Mesodermal cell (in vitro differentiated cells): Measurements from ENCODE around the gene PRM3.

Experiments
- H3K27ac ChIP-seq: 2 replicates; pipeline ENCODE4 v1.7.0; 2013; ENCODE audit warnings: mild to moderate bottlenecking, low read depth, low read length, moderate library complexity; ENCODE audit not compliant: severe bottlenecking
- H3K36me3 ChIP-seq: 2 replicates; pipeline ENCODE4 v1.7.1; 2013; ENCODE audit warnings: mild to moderate bottlenecking, low read length, moderate library complexity; ENCODE audit not compliant: control insufficient read depth, insufficient read depth
- H3K4me1 ChIP-seq: one replicate; pipeline ENCODE4 v1.7.1; 2013; ENCODE audit warnings: mild to moderate bottlenecking, low read length; ENCODE audit not compliant: insufficient read depth, control insufficient read depth, poor library complexity, severe bottlenecking
- H3K4me3 ChIP-seq: 2 replicates; pipeline ENCODE4 v1.7.0; 2013; ENCODE audit warnings: low read length, control low read depth, mild to moderate bottlenecking; ENCODE audit not compliant: insufficient read depth, poor library complexity, severe bottlenecking; ENCODE audit errors: extremely low read depth
- H3K9me3 ChIP-seq: 2 replicates; pipeline ENCODE4 v1.7.1; 2013; ENCODE audit warnings: mild to moderate bottlenecking, low read length, moderate library complexity; ENCODE audit not compliant: control insufficient read depth
- WGBS, 2 experiments: methylation state at CpG; one replicate each; pipeline ENCODE4 v1.1.5; 2013; ENCODE audit warnings: missing lambda C conversion rate in 2 of 2; ENCODE audit not compliant: insufficient coverage in 2 of 2; 5-methylcytosine and 5-hydroxymethylcytosine counted together

The PRM3 gene

DNA sequence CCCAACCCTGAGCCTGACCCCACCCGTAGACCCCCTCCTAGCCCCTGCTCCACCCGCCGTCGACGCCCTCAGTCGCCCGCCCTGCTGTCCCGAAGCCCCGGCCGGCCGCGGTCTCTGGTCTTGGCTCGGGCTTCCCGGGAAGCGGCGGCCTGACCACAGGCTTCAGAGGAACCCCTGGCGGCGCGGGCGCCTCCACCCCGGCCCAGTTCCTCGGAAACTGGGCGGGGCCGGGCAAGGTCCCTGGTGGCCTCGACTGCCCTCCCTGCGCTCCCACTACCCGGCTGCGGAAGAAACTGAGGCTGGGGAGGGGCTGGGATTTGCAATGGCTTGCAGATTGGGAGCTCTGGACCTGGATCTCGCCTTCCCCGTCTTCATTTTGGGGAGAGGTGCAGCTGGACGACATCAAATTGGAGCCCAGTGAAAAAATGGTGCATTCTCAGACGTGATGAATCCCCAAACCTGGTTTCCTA, 16.7 kb downstream of the PRM3 start:
- H3K4me3 ChIP-seq, result peak overlapping the region; percentile 70
- H3K9me3 ChIP-seq, result no peaks in the 10 kb centered on the region
- H3K27ac ChIP-seq, result peak overlapping the region; percentile 81
- peaks cover 12% of the 10 kb centered on the region for H3K4me1 ChIP-seq
- H3K36me3 ChIP-seq, result peaks cover 10% of the 10 kb centered on the region
- 2 to 3% methylated on average over 24 to 30 of the region's 32 CpGs for WGBS, 2 experiments

DNA sequence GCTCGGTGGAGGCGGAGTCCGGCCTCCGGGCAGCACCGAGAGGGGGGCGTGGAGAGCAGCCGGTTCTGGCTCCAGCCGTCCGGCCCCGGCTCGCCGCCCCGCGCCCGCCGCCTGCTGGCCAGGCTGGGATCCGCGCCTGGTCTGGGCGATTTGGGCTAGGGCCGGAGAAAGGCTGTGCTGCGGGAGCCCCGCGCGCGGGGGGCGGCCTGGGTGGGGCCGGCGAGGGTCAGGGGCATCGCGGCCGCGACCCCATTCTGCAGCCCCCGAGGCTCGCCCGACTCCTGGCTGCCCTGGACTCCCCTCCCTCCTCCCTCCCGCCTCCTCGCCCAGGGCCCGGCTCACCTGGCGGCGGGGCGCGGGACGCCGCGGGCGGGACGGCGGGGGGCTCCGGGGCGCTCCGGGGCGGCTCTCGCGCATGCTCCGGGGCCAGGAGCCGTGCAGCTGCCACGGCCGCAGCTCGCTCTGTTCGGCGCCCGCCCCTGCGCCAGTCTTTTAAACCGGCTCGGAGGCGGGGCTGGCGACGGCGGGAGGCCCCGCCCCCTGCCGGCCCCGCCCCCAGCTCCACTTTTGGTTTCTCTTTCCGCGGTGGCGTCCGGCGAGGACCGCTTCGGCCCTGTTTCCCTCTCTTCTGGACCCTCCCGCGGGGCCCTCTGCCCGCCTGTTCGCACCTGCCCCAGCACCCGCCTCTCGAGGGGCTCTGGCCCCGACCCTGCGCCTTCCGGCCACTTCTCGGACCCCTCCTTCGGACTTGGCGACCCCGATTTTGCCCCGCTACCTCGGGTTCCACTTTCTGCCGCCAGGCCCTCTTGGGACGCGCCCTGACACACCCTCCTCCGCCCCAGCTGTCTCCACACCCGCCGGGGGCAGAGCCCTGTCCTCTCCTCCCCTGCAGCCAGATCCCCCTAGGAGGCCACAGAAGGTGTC, 17.4 kb downstream of the PRM3 start, which contains the start of gene SOCS1:
Gene SOCS1, minus strand, starts transcription at position 468 of the 924 bp plus-strand sequence. CDS start 726 bp downstream, outside the sequence.
- WGBS, 2 experiments, result 0% methylated on average over 65 to 77 of the region's 100 CpGs
- peak within 1 kb of the TSS; percentile 81 for H3K27ac ChIP-seq
- peaks cover 12% of the 10 kb centered on the region for H3K4me1 ChIP-seq
- H3K4me3 ChIP-seq, result peak within 1 kb of the TSS; percentile 70
- no peaks in the 10 kb centered on the region for H3K9me3 ChIP-seq
- H3K36me3 ChIP-seq, result peaks cover 10% of the 10 kb centered on the region

DNA sequence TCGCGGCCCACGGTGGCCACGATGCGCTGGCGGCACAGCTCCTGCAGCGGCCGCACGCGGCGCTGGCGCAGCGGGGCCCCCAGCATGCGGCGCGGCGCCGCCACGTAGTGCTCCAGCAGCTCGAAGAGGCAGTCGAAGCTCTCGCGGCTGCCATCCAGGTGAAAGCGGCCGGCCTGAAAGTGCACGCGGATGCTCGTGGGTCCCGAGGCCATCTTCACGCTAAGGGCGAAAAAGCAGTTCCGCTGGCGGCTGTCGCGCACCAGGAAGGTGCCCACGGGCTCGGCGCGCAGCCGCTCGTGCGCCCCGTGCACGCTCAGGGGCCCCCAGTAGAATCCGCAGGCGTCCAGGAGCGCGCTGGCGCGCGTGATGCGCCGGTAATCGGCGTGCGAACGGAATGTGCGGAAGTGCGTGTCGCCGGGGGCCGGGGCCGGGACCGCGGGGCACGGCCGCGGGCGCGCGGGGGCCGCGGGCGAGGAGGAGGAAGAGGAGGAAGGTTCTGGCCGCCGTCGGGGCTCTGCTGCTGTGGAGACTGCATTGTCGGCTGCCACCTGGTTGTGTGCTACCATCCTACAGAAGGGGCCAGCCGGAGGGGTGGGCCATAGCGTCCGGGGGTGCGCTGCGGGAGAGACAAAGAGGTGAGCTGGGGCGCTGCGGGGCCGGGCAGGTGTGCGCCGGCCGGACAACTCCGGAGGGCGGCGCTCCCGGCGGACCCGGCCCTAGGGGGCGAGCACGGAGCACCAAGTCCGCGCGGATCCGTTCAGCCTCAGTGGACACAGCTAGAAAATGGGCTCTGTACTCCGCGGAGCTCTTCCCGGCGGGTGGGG, 18.3 kb downstream of the PRM3 start:
- Histone ChIP-seq H3K9me3 (no peaks in the 10 kb centered on the region), H3K4me1 (peaks cover 12% of the 10 kb centered on the region), H3K27ac (peak overlapping the region; percentile 71), H3K36me3 (peaks cover 10% of the 10 kb centered on the region), H3K4me3 (peak overlapping the region; percentile 70)
- 1% methylated on average over 65 to 103 of the region's 105 CpGs for WGBS, 2 experiments

DNA sequence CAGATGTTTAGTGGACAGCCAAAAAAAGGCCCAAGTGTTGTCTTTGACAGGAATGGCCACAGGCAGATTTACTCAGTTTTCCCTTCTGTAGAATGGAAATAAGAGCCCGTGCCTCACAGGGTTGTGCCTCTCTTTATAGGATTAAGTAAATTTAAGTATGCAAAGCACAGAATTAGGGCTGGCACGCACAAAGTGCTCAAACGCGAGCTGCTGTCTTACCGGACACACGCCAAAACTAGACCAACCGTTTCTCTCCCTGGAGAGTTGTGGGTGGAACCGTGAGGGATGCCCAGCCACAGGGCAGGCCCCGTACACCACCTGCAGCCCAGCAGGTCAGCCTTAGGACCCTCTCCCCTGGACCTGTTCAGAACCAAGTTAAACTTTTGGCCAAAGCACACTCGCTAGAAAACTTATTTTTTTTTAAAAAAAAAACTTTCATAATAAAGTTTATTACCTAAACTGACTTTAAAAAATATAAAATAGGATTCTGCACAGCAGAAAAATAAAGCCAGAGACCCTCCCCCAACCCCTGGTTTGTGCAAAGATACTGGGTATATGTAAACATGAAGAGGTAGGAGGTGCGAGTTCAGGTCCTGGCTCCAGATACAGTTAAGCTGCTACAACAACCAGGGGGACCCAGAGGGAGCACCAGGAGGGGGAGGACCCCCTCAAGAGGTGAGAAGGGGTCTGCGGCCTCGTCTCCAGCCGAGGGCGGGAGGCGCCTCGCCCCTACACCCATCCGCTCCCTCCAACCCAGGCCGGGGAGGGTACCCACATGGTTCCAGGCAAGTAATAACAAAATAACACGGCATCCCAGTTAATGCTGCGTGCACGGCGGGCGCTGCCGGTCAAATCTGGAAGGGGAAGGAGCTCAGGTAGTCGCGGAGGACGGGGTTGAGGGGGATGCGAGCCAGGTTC, 19.2 kb downstream of the PRM3 start:
- Histone ChIP-seq H3K4me3 (peak overlapping the region; percentile 70), H3K4me1 (peaks cover 12% of the 10 kb centered on the region), H3K9me3 (no peaks in the 10 kb centered on the region), H3K36me3 (peaks cover 10% of the 10 kb centered on the region), H3K27ac (no peak overlapping the region)
- 36 to 51% methylated on average over 16 to 19 of the region's 29 CpGs for WGBS, 2 experiments

DNA sequence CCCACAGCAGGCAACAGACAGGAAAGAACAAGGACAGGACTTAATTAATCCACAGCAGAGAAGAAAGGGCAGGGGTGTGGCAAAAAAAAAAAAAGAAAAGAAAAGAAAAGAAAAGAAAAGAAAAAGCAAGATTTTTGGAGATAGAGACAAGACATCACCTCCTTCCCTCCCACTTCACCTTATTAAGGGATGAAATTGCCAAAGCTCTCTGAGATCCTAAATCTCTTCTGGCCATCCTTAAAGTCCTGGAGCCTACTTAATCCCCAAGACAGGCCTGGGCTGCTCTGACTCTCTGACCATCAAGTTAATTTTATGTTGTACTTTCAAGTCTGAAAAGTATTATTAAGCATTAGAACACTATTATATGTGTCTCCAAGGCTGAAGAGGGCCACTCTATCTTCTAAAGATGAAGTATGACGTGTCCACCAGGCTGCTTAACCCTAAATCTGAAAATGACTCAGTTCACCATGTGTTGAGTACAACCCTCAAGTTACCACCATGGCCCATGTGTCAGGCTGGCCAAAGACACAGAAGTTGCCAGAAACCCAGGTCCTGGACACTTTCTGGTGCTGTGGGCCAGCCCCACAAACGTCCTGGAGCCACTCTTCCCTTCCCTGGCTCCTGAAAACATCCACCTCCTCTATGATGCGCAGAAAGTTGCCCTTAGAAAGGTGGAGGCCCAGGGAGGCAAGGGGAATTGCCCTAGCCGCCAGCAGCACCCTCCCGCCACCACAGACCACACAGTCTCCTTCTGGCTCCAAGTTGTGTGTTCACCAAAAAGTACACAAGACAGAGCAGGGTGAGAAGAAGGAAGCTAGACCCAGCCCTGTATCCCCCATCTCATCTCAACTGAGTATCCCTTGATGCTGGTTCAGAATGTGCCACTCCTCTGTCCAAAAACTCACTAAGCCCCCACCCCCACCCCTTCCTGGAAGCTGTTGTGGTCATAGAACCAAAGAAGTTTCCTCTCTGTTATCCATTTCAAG, 20.1 kb downstream of the PRM3 start:
- Histone ChIP-seq H3K9me3 (no peaks in the 10 kb centered on the region), H3K4me3 (peak overlapping the region; percentile 70), H3K27ac (no peak overlapping the region), H3K4me1 (peaks cover 12% of the 10 kb centered on the region), H3K36me3 (peaks cover 10% of the 10 kb centered on the region)
- 68 to 88% methylated on average over 1 to 4 of the region's 5 CpGs for WGBS, 2 experiments

DNA sequence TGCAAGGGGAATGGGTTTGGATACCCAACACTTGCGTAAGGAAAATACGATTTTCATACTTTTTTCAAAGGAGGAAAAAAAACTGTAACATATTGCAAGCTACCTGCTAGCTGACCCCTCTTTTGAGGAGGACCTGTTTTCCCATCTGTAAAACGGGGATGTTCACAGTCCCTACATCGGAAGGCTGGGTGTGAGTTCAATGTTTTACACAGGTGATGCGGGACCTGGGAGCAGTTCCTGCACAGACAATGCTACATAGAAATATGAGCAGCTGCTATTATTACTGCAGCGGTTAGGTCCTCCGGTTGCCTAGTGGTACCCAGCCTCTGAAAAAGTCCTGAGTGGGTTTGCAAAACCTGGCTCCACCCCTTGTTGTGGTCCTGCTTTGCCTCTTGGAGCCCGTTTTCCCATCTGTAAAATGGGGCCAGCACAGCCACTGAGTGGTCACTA, 20.9 kb downstream of the PRM3 start:
- H3K36me3 ChIP-seq, result peaks cover 10% of the 10 kb centered on the region
- 85 to 91% methylated on average over 7 of the region's 8 CpGs for WGBS, 2 experiments
- no peaks in the 10 kb centered on the region for H3K9me3 ChIP-seq
- no peak overlapping the region for H3K27ac ChIP-seq
- H3K4me1 ChIP-seq, result peaks cover 12% of the 10 kb centered on the region
- no peak overlapping the region for H3K4me3 ChIP-seq

DNA sequence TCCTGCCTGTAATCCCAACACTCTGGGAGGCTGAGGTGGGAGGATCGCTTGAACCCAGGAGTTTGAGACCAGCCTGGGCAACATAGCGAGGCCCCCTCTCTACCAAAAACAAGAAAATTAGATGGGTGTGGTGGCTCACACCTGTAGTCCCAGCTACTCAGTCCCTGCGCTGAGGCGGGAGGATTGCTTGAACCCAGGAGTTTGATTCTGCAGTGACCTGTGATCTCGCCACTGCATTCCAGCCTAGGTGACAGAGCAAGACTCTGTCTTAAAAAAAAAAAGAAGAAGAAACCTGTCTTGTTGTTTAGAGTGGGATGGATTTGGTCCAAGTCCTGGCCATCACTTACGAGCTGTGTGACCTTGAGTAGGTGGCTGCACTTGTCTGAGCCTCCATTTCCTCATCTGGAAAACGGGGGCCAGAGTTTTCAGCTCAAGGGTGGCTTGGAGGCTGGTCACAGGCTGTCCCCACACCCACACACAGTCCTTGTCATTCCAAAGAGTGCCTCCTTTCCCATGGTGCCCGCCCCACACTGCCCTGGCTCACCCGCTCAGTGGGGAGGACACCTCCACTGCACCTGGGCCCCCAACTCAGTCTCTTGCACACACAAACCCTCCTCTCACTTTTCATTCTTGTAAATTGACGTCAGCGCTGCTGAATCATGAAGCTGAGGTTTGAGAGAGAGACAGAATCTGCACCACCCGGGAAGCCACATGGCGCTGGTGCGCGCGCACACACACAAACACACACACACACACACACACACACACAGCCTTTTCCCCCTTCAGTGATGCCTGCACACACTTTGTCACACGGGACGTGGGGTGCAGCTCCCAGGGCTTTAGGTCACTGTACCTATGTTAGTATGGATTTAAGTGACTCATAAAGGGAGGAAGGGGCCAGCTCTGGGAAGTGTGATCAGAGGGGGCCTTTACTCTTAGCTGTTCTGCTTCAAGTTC, 21.6 kb downstream of the PRM3 start:
- Histone ChIP-seq H3K4me3 (no peak overlapping the region), H3K9me3 (no peaks in the 10 kb centered on the region), H3K27ac (no peak overlapping the region), H3K4me1 (peaks cover 8% of the 10 kb centered on the region), H3K36me3 (peaks cover 10% of the 10 kb centered on the region)
- 87 to 95% methylated on average over 8 of the region's 18 CpGs for WGBS, 2 experiments

DNA sequence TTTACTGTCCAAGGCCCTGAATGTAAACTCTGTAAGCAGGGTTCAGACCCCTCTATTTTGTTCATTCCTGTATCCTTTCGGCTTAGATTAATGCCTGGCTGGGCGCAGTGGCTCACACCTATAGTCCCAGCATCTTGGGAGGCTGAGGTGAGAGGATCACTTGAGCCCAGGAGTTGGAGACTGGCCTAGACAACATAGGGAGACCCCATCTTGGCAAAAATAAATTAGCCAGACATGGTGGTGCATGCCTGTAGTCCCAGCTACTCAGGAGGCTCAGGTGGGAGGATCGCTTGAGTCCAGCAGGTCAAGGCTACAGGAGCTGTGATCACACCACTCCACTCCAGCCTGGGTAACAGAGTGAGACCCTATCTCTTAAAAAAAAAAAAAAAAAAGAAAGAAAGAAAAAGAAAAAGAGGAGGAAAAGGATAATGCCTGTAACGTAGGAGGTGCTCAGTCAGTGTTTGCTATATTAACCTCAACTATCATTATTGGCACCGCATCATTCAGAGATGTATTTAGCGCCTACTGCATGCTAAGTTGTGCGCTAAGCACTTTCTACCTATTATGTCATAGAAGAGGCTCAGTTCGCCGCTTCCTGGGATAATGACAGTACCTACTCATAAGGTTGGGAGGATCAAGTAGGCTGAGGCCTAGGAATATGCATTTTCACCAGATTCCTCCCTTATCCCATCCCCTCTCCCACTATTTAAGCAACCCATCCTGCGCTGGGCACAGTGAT, 22.5 kb downstream of the PRM3 start:
- peaks cover 8% of the 10 kb centered on the region for H3K4me1 ChIP-seq
- WGBS, 2 experiments, result 95% methylated on average over 4 to 8 of the region's 10 CpGs
- no peak overlapping the region for H3K27ac ChIP-seq
- H3K36me3 ChIP-seq, result peaks cover 10% of the 10 kb centered on the region
- H3K4me3 ChIP-seq, result no peak overlapping the region
- H3K9me3 ChIP-seq, result no peaks in the 10 kb centered on the region
